NCI-H1105 treated with DMSO at 0.1 percent for 48 hours (cell line): ENCODE measurements around the gene ABI1.
"Not testable (repeated sequence)": the region's sequence is repeated elsewhere in the genome, so short reads cannot be mapped to it uniquely, and the experiment has no call there.

Experiments used
- DNase-seq: peaks from one replicate; lab custom pipeline; 2025; lab: John Stamatoyannopoulos, UW

Gene ABI1

GRCh38 chr10:26860443-26861204, at the start of gene ABI1:
Gene ABI1, minus strand, starts transcription at chr10:26860958. Its CDS starts 95 bp downstream, at chr10:26860863.
- peak; percentile 93 for DNase-seq

- no peak for DNase-seq
These were observed 49.0 kb upstream of the ABI1 start for GRCh38 chr10:26909753-26910152.

- not testable (repeated sequence) for DNase-seq
These were observed 44.6 kb upstream of the ABI1 start for GRCh38 chr10:26905253-26905781.

- DNase-seq = no peak
These were observed 42.9 kb upstream of the ABI1 start for GRCh38 chr10:26903431-26904217.

GRCh38 chr10:26892306-26892923, 31.7 kb upstream of the ABI1 start:
- not testable (repeated sequence) for DNase-seq

GRCh38 chr10:26890956-26891355, 30.2 kb upstream of the ABI1 start:
- no peak for DNase-seq

GRCh38 chr10:26887611-26888215, 27.0 kb upstream of the ABI1 start:
- DNase-seq = no peak

- DNase-seq = peak; percentile 46
These were observed 21.0 kb upstream of the ABI1 start for GRCh38 chr10:26881600-26882331.

- DNase-seq = peak; percentile 51
These were observed 19.0 kb upstream of the ABI1 start for GRCh38 chr10:26879744-26880143.

- DNase-seq = no peak
These were observed 10.0 kb upstream of the ABI1 start for GRCh38 chr10:26870766-26871165.

- no peak for DNase-seq
These were observed 8.8 kb upstream of the ABI1 start for GRCh38 chr10:26869528-26869927.

- no peak for DNase-seq
These were observed 2.8 kb upstream of the ABI1 start for GRCh38 chr10:26863351-26864076.

GRCh38 chr10:26861205-26861998, 644 bp upstream of the ABI1 start:
- DNase-seq = no peak

GRCh38 chr10:26860102-26860442, 686 bp downstream of the ABI1 start:
- DNase-seq = peak; percentile 1

GRCh38 chr10:26859241-26860101, 1.3 kb downstream of the ABI1 start:
- no peak for DNase-seq

- DNase-seq = no peak
These were observed 2.1 kb downstream of the ABI1 start for GRCh38 chr10:26858707-26859034.

- DNase-seq = no peak
These were observed 2.6 kb downstream of the ABI1 start for GRCh38 chr10:26857991-26858706.

- DNase-seq = not testable (repeated sequence)
These were observed 3.2 kb downstream of the ABI1 start for GRCh38 chr10:26857553-26857952.

GRCh38 chr10:26855186-26855585, 5.6 kb downstream of the ABI1 start:
- no peak for DNase-seq
